SK-N-MC (cell line): Measurements from ENCODE around the gene BUD13.

ENCODE experiments used
- DNase-seq: peaks from one replicate; pipeline ENCODE4 v3.0.0-alpha.2; 2011; ENCODE audit warnings: low read depth, low spot score
- H3K27ac ChIP-seq: fragments of 200-600 bp; sonication (generic); 2 replicates; pipeline ENCODE4 v1.5.1; 2016; ENCODE audit warnings: mixed run types
- H3K36me3 ChIP-seq: fragments of 200-600 bp; sonication (generic); 2 replicates; pipeline ENCODE4 v1.6.1; 2017; ENCODE audit warnings: antibody characterized with exemption, low read length, mixed read lengths; ENCODE audit not compliant: insufficient read depth
- H3K4me3 ChIP-seq: fragments of 200-600 bp; sonication (generic); 2 replicates; pipeline ENCODE4 v1.5.1; 2016
- H3K9ac ChIP-seq: fragments of 200-600 bp; sonication (generic); 2 replicates; pipeline ENCODE4 v1.8.0; 2017; ENCODE audit warnings: mixed run types, mixed read lengths; ENCODE audit not compliant: insufficient read length
- H3K9me3 ChIP-seq: fragments of 200-600 bp; sonication (generic); 2 replicates; pipeline ENCODE4 v1.6.1; 2017; ENCODE audit warnings: low read depth, mild to moderate bottlenecking, antibody characterized with exemption, low read length, moderate library complexity, mixed read lengths
- EZH2 ChIP-seq: fragments of 200-600 bp; sonication (generic); IDR thresholded peaks from one replicate; pipeline ENCODE4 v1.6.1; 2017; ENCODE audit warnings: antibody characterized with exemption
- FOXP2 ChIP-seq: optimal IDR thresholded peaks from 2 replicates; pipeline ENCODE3; 2011; ENCODE audit warnings: mild to moderate bottlenecking, moderate library complexity; ENCODE audit not compliant: insufficient read depth; ENCODE audit errors: extremely low read length, control extremely low read depth
- POLR2AphosphoS5 ChIP-seq: IDR thresholded peaks from 2 replicates; pipeline ENCODE4 v1.6.1; 2012; ENCODE audit warnings: mild to moderate bottlenecking, low read depth, low read length, borderline replicate concordance

BUD13 gene

DNA sequence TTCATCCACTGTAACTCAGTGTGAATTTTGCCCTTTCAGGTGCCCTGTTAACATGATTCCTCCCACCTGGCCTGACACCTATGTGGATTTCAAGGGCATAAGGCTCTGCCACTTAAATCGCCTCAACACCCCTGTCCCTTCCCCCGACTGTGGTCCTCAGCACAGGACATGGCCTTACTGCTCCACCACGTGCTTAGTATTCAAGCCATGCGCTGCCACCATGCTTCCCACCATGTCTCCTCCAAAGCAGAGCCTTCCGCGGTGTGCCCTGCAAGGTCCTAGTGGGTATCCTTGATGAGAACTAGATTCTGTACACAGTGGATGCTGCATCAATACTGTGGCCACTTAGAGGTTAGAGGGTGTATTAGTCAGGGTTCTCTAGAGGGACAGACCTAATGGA lies 51.9 kb downstream of the BUD13 start:
- Histone ChIP-seq H3K36me3 (no peaks in the 10 kb centered on the region), H3K27ac (no peak overlapping the region), H3K4me3 (no peak overlapping the region), H3K9ac (no peak overlapping the region), H3K9me3 (no peaks in the 10 kb centered on the region)
- TF ChIP-seq FOXP2 = no peak
- no peak for TF ChIP-seq POLR2AphosphoS5
- no peak for TF ChIP-seq EZH2
- DNase-seq = no peak

- TF ChIP-seq POLR2AphosphoS5 (no peak), EZH2 (no peak), FOXP2 (no peak)
- Histone ChIP-seq H3K9ac (no peak overlapping the region), H3K27ac (no peak overlapping the region), H3K36me3 (no peaks in the 10 kb centered on the region), H3K9me3 (no peaks in the 10 kb centered on the region), H3K4me3 (no peak overlapping the region)
- no peak for DNase-seq
Observed at GRCh38 chr11:116718955-116719501, 53.8 kb downstream of the BUD13 start.

DNA sequence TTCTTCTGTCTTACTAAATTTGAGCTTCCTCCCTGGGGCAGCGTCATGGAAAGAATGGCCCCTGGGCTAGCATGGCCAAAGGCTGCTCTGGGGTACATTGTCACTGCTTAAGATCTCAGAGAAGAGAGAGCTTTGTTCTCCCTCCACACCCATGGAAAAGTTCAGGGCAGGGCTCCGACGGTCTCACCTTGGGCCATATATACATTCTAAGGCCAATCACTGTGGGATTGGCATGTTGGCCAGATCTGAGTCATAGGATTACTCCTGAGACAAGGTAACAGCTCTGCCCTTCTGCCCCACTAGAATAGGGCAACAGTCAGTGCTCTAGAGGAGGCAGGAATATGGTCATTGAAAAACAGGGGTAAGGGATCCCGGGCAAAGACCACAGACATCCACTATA lies 56.2 kb downstream of the BUD13 start:
- no peak for DNase-seq
- no peaks in the 10 kb centered on the region for H3K9me3 ChIP-seq
- H3K36me3 ChIP-seq = no peaks in the 10 kb centered on the region
- no peak overlapping the region for H3K9ac ChIP-seq
- no peak overlapping the region for H3K27ac ChIP-seq
- no peak overlapping the region for H3K4me3 ChIP-seq
- TF ChIP-seq FOXP2 (no peak), EZH2 (no peak), POLR2AphosphoS5 (no peak)

- DNase-seq = no peak
Observed at GRCh38 chr11:116715383-116715782, 57.4 kb downstream of the BUD13 start.

DNA sequence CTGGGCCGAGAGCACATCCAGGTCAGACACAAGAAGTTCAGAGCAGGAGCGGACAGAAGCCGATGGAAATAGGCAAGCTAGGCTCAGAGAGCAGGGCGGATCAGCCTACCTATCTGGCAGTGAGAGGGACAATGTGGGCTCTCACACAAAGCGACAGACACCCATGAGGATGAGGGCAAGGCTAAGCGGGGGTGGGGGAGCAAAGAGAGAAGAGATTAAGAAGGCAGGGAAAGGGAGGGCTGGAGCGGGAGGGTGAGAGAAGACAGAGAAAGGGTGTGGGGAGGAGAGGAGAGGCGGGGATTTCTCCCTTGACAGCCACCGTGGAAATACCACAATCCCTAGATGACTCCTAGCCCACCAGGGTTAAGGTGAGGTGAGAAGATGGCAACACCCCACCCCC lies 57.9 kb downstream of the BUD13 start:
- no peak overlapping the region for H3K4me3 ChIP-seq
- TF ChIP-seq POLR2AphosphoS5 = no peak
- no peak for TF ChIP-seq EZH2
- no peak for TF ChIP-seq FOXP2
- no peak overlapping the region for H3K27ac ChIP-seq
- no peak overlapping the region for H3K9ac ChIP-seq
- DNase-seq = no peak
- no peaks in the 10 kb centered on the region for H3K9me3 ChIP-seq
- H3K36me3 ChIP-seq = no peaks in the 10 kb centered on the region

More at GRCh38 chr11:116715383-116715782, 57.4 kb downstream of the BUD13 start:
- Histone ChIP-seq H3K4me3 (no peak overlapping the region), H3K36me3 (no peaks in the 10 kb centered on the region), H3K9me3 (no peaks in the 10 kb centered on the region), H3K27ac (no peak overlapping the region), H3K9ac (no peak overlapping the region)
- TF ChIP-seq EZH2 (no peak), POLR2AphosphoS5 (no peak), FOXP2 (no peak)

DNA sequence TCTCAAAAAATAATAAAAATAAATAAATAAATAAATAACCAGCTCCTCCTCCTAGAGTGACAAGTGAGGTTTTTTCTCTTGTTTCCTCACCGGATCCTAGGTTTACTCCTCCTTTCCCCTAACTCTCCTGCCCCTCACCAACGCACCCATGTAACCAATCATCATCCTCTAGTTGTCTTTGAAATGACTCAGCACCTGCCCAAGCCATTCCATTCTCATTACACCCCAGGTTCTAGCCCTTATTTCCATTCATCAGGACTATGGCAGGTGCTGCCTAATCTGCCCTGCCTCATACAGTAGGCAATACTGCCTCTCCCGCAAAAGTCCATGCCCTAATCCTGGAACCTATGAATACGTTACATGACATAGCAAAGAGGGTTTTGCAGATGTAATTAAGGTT lies 60.4 kb downstream of the BUD13 start:
- Histone ChIP-seq H3K4me3 (no peak overlapping the region), H3K27ac (no peak overlapping the region), H3K36me3 (no peaks in the 10 kb centered on the region), H3K9ac (no peak overlapping the region), H3K9me3 (no peaks in the 10 kb centered on the region)
- DNase-seq = no peak
- TF ChIP-seq POLR2AphosphoS5 (no peak), FOXP2 (no peak), EZH2 (no peak)

GRCh38 chr11:116710762-116711161 lies 62.0 kb downstream of the BUD13 start:
- H3K9ac ChIP-seq = no peak overlapping the region
- H3K9me3 ChIP-seq = no peaks in the 10 kb centered on the region
- no peak overlapping the region for H3K27ac ChIP-seq
- H3K4me3 ChIP-seq = no peak overlapping the region
- no peak for DNase-seq
- H3K36me3 ChIP-seq = no peaks in the 10 kb centered on the region
- TF ChIP-seq EZH2 (no peak), FOXP2 (no peak), POLR2AphosphoS5 (no peak)

- H3K9me3 ChIP-seq = no peaks in the 10 kb centered on the region
- H3K27ac ChIP-seq = no peak overlapping the region
- no peak overlapping the region for H3K4me3 ChIP-seq
- TF ChIP-seq POLR2AphosphoS5 (no peak), FOXP2 (no peak), EZH2 (no peak)
- H3K36me3 ChIP-seq = no peaks in the 10 kb centered on the region
- H3K9ac ChIP-seq = no peak overlapping the region
- DNase-seq = no peak
Observed at GRCh38 chr11:116710001-116710674, 62.6 kb downstream of the BUD13 start.

- no peaks in the 10 kb centered on the region for H3K36me3 ChIP-seq
- no peak overlapping the region for H3K4me3 ChIP-seq
- H3K9me3 ChIP-seq = no peaks in the 10 kb centered on the region
- no peak for DNase-seq
- no peak overlapping the region for H3K9ac ChIP-seq
- no peak overlapping the region for H3K27ac ChIP-seq
- TF ChIP-seq POLR2AphosphoS5 = no peak
- TF ChIP-seq FOXP2 = no peak
- TF ChIP-seq EZH2 = no peak
Observed at GRCh38 chr11:116707746-116708145, 65.0 kb downstream of the BUD13 start.
